GM19240 (cell line): ENCODE measurements around the gene ABI1.
A peak's percentile ranks its signal among the peaks of the same experiment; 100 is the strongest.

ENCODE experiments used
- DNase-seq: peaks from one replicate; pipeline ENCODE4 v3.0.0; 2011; ENCODE audit warnings: low spot score; ENCODE audit not compliant: insufficient read length

The ABI1 gene

DNA sequence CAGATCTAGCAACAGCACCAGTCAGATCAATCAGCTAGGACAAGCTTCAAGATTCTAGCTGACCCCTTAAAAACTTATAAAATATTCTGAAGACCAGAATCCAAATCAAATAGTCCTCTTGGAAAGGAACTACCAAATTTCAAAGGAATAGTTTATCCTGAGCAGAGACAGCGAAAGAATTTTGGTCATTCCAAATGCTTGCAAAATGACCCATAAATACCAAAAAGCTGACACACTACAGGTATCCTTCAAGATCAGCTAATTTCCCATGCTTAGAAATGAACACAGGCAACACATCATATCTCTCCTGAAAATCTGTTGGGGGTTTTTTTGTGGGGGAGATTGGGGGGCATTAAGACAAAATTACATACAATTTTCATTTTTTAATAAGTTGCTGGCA, 84.5 kb downstream of the ABI1 start:
- DNase-seq: no peak

DNA sequence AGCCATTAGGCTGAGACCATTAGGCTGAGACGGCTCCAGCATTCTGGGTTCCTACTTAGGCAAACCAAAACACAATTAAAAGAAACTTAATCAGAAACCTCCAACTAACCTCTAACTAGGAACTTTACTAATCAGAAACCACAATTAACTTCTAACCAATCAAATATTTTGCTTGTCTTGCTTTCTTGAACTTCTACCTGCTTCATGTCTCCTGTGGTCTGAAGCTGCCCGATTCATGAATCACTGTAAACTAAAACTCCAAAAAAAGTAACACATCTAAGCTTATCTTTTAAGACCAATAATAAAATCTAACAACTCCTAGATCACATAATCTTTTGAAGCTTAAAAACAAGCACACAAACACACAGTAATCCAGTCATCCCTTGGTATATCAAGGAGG, 87.1 kb downstream of the ABI1 start:
- no peak for DNase-seq

- DNase-seq: no peak
These were observed 90.7 kb downstream of the ABI1 start for GRCh38 chr10:26770069-26770468.

GRCh38 chr10:26765549-26765948, 95.2 kb downstream of the ABI1 start:
- no peak for DNase-seq

DNA sequence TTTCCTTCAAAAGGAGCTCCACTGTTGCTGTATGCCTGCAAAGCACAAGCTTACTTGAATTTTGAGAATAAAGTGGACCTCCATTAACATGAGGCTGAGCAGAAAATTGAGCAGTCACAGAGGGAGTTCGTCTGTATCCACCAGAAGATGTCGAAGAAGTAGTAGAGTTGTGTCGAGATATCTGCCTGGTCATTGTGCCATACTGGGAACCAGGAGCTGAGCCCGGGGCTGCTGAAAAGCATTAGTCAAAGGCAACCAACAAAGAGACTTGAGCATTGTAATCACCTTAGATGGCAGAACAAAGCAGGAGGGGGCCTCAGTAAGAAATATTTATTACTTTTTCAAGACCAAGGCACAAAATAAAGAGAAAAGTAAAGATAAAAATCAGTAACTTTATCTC, 101.8 kb downstream of the ABI1 start:
- DNase-seq: no peak

DNA sequence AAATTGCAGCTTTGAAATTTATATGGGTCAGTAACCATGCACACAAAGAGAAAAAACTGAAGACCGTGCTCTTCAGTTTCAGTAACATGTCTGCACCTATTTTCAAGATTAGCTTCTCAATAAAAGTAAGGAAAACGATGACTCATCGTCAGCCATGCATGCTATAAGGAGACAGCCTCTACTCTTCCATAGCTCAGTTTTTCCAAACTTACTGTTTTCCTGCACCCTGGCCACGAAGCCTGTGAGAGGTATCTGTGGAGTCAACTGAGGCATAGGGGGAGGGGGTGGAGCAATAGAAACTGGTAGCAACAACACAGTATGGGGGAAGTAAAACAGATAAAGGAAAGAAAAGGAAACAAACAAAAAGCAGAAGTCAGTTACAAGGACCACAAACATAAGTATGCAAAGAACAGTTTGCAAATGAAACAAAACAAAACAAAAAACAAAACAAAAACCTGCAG, 105.3 kb downstream of the ABI1 start:
- DNase-seq: peak; percentile 22

- DNase-seq: no peak
These were observed 114.7 kb downstream of the ABI1 start for GRCh38 chr10:26746061-26746460.

DNA sequence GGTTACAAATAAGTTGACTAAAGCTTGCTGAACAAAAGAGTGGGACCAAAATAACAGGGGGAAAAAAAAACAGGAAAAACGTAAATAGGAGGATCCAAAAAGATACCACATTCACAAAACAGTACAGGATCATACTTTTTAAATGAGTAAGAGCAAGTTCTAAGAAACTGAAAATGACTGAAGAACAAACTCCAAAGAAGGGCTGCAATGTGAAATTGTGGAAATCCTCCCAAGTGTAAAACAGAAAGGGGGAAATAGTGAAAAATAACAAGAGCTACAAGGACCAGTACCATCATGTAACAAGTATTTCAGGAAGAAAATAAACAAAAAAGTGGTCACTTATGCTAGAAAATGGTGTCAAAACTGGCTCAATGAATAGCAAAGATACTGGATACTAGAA, 116.9 kb downstream of the ABI1 start:
- DNase-seq: no peak

DNA sequence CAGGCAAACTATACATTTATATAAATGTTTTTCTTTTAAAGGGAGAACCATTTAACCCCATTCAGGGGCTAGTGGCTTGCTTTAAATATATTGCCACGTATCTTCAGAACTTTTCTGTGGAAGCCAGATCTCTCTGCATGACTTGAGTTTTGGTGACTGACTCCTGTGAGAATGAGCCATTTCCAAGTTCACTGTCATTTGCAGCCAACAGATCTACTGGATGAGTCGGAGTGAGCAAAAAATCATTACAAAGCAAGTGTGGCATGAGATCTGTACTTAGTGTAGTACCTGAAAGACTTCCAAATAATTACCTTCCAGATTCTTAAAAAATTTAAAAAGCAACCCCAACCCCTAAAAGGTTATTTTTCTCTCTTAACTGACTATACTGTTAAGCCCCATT, 117.7 kb downstream of the ABI1 start:
- DNase-seq: no peak

DNA sequence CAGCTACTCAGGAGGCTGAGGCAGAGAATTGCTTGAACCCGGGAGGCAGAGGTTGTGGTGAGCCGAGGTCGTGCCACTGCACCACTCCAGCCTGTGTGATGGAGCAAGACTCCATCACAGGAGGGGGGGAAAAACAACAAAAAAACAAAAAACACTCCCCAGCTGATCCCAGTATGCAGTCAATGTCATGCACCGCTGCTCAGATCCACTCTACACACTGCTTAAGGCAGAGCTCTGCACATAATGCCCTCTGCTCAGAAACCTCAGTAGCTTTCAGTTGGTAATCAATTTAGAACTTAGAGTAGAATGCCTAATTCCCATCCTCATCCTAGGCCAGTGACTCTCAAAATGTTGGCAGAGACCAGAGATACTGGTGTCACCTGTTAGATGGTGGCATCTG, 119.4 kb downstream of the ABI1 start:
- DNase-seq: no peak

- DNase-seq: no peak
These were observed 121.6 kb downstream of the ABI1 start for GRCh38 chr10:26739071-26739631.

- no peak for DNase-seq
These were observed 122.4 kb downstream of the ABI1 start for GRCh38 chr10:26738301-26738911.

- peak; percentile 65 for DNase-seq
These were observed 123.0 kb downstream of the ABI1 start for GRCh38 chr10:26737730-26738129.

DNA sequence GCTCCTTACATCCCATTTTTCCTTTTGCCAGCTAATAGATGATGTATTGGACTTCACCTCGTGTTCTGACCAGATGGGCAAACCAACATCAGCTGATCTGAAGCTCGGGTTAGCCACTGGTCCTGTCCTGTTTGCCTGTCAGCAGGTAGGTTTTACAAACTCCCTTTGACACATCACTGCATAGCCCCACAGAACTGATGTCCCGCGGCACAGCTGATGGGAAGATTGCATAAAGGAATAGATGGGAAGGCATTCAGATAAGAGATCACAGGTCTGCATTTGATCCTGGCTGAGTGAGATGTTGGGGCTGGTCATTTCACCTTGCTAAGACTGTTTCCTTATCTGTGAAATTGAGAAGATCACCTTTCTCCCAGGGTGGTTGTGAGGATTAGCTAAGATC, 125.3 kb downstream of the ABI1 start:
- DNase-seq: no peak

DNA sequence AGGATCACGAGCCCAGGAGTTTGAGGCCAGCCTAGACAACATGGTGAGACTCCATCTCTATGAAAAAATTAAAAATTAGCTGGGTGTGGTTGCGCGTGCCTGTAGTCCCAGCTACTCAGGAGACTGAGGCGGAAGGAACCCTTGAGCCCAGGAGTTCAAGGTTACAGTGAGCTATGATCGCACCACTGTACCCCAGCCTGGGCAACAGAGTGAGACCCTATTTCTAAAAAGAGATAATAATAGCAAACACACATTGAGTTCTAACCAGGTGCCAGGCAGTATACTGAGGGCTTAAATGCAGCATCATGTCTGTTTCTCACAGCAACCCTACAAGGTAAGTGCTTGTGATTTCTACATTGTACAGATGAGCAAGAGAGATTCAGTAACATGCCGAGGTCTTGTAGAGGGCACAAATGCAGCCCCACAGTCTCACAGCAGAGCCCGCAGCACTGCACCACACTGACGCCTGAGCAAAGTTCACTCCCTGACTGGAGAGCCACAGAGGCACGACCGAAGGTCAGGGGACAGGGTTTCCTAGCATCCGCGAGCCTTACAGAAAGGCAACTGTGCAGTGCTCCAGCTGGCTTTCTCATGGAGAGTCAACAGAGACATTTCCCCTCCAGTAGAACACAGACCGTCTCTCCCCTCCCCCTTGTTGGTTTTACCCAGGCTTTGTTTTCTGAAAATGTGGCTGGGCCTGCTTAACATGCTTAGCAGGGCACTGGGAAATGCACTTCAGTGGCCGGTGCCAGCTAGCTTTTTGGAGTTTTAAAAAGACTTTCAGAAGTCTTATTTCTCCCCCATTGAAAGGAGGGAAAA, 126.8 kb downstream of the ABI1 start:
- no peak for DNase-seq

GRCh38 chr10:26730552-26730951, 130.2 kb downstream of the ABI1 start:
- DNase-seq: no peak

GRCh38 chr10:26729395-26729794, 131.4 kb downstream of the ABI1 start:
- no peak for DNase-seq

- no peak for DNase-seq
These were observed 131.8 kb downstream of the ABI1 start for GRCh38 chr10:26728957-26729356.

DNA sequence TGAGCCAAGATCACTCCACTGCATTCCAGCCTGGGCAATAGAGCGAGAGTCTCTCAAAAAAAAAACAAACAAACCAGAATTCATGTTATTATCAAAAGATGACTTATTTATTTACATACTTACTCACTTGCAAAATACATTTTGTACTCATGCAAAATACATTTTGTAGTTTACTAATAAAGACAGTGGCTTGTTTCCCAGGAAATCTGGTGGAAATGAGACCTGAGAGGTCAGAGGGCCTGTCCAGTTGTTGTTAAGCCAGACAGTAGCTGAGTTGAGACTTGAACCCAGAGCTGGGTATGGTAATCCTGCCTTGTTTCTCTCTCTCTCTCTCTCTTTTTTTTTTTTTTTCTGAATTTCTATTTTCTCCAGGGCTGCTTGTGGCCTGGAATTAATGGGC, 133.8 kb downstream of the ABI1 start:
- DNase-seq: no peak

- DNase-seq: peak; percentile 29
These were observed 134.7 kb downstream of the ABI1 start for GRCh38 chr10:26725837-26726727.

DNA sequence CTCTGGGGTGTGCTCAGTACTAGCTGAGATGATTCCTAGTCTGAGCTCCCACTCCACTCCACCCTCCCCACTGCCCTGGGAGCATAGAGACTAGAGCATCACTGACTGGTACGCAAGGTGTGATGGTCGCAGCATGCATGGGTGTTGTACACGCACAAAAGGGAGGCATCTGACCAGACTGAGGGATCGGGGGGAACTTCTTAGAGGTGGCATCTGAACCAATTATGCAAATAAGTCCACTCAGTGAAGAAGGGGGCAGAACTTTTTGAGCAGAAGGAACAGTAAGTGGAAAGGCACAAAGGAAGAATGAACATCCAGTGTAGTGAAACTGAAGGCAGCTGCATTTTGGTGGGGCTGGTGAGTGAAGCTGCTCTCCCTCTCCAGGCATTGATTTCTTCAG, 137.7 kb downstream of the ABI1 start:
- DNase-seq: no peak

- no peak for DNase-seq
These were observed 139.2 kb downstream of the ABI1 start for GRCh38 chr10:26721561-26721960.
